NT2/D1 (cell line): Measurements from ENCODE around the gene C6orf15.

Experiments used
- DNase-seq: peaks from one replicate; pipeline ENCODE4 v3.0.0-alpha.2; 2011; ENCODE audit warnings: low read depth, low spot score
- H3K27me3 ChIP-seq: 2 replicates; pipeline ENCODE4 v1.6.0; 2011; ENCODE audit warnings: mild to moderate bottlenecking; ENCODE audit not compliant: insufficient read length, insufficient read depth
- H3K36me3 ChIP-seq: 2 replicates; pipeline ENCODE4 v1.6.1; 2011; ENCODE audit warnings: mild to moderate bottlenecking, low read length, mixed read lengths; ENCODE audit not compliant: insufficient read depth, insufficient read length
- H3K4me1 ChIP-seq: 2 replicates; pipeline ENCODE4 v1.5.1; 2011; ENCODE audit not compliant: insufficient read depth, insufficient read length
- H3K4me3 ChIP-seq: 2 replicates; pipeline ENCODE4 v1.5.1; 2011; ENCODE audit warnings: low read depth; ENCODE audit not compliant: insufficient read length
- H3K9ac ChIP-seq: 2 replicates; pipeline ENCODE4 v1.6.0; 2011; ENCODE audit warnings: low read depth; ENCODE audit not compliant: insufficient read length
- H3K9me3 ChIP-seq: 2 replicates; pipeline ENCODE4 v1.5.1; 2011; ENCODE audit warnings: mild to moderate bottlenecking, low read length; ENCODE audit not compliant: insufficient read depth
- SUZ12 ChIP-seq: IDR thresholded peaks from 2 replicates; pipeline ENCODE4 v1.6.1; 2011; ENCODE audit not compliant: insufficient read length, insufficient read depth; ENCODE audit errors: extremely low read depth
- YY1 ChIP-seq: IDR thresholded peaks from 2 replicates; pipeline ENCODE4 v1.6.1; 2011; ENCODE audit not compliant: insufficient read length, insufficient read depth
- ZNF274 ChIP-seq: IDR thresholded peaks from 2 replicates; pipeline ENCODE4 v1.6.1; 2011; ENCODE audit warnings: mild to moderate bottlenecking, low read depth, low read length

C6orf15 gene

GRCh38 chr6:31130751-31131150, 18.4 kb upstream of the C6orf15 start:
- no peak overlapping the region for H3K9ac ChIP-seq
- TF ChIP-seq YY1: no peak
- no peak overlapping the region for H3K4me3 ChIP-seq
- H3K4me1 ChIP-seq: peaks cover 12% of the 10 kb centered on the region
- DNase-seq: no peak
- peaks cover 3% of the 10 kb centered on the region for H3K36me3 ChIP-seq
- no peaks in the 10 kb centered on the region for H3K9me3 ChIP-seq
- no peaks in the 10 kb centered on the region for H3K27me3 ChIP-seq

GRCh38 chr6:31129130-31129529, 16.8 kb upstream of the C6orf15 start:
- Histone ChIP-seq H3K9ac (no peak overlapping the region), H3K9me3 (no peaks in the 10 kb centered on the region), H3K27me3 (no peaks in the 10 kb centered on the region), H3K4me3 (no peak overlapping the region), H3K36me3 (peaks cover 3% of the 10 kb centered on the region), H3K4me1 (peaks cover 12% of the 10 kb centered on the region)
- no peak for DNase-seq
- no peak for TF ChIP-seq ZNF274
- TF ChIP-seq SUZ12: no peak
- TF ChIP-seq YY1: no peak

- no peak for TF ChIP-seq ZNF274
- no peak for TF ChIP-seq SUZ12
- no peak for TF ChIP-seq YY1
- H3K27me3 ChIP-seq: no peaks in the 10 kb centered on the region
- no peak overlapping the region for H3K4me3 ChIP-seq
- H3K36me3 ChIP-seq: peaks cover 3% of the 10 kb centered on the region
- no peaks in the 10 kb centered on the region for H3K9me3 ChIP-seq
- peaks cover 12% of the 10 kb centered on the region for H3K4me1 ChIP-seq
- no peak overlapping the region for H3K9ac ChIP-seq
- no peak for DNase-seq
Measured at GRCh38 chr6:31128093-31128676, 15.8 kb upstream of the C6orf15 start.

GRCh38 chr6:31126396-31127175, 14.2 kb upstream of the C6orf15 start:
- no peaks in the 10 kb centered on the region for H3K27me3 ChIP-seq
- peaks cover 12% of the 10 kb centered on the region for H3K4me1 ChIP-seq
- no peak for DNase-seq
- no peak for TF ChIP-seq YY1
- no peak for TF ChIP-seq ZNF274
- no peak for TF ChIP-seq SUZ12
- H3K36me3 ChIP-seq: peaks cover 3% of the 10 kb centered on the region
- no peaks in the 10 kb centered on the region for H3K9me3 ChIP-seq
- H3K9ac ChIP-seq: no peak overlapping the region
- H3K4me3 ChIP-seq: no peak overlapping the region

- peaks cover 3% of the 10 kb centered on the region for H3K36me3 ChIP-seq
- no peak for DNase-seq
Measured at GRCh38 chr6:31125586-31126363, 13.4 kb upstream of the C6orf15 start.

GRCh38 chr6:31125162-31125561, 12.8 kb upstream of the C6orf15 start:
- Histone ChIP-seq H3K9me3 (no peaks in the 10 kb centered on the region), H3K27me3 (no peaks in the 10 kb centered on the region), H3K4me3 (no peak overlapping the region), H3K4me1 (peaks cover 12% of the 10 kb centered on the region), H3K9ac (peak overlapping the region; percentile 26), H3K36me3 (peaks cover 3% of the 10 kb centered on the region)
- DNase-seq: no peak
- no peak for TF ChIP-seq SUZ12
- no peak for TF ChIP-seq YY1
- no peak for TF ChIP-seq ZNF274

More at GRCh38 chr6:31125586-31126363, 13.4 kb upstream of the C6orf15 start:
- H3K4me1 ChIP-seq: peaks cover 12% of the 10 kb centered on the region
- no peaks in the 10 kb centered on the region for H3K9me3 ChIP-seq
- no peak for TF ChIP-seq YY1
- no peak for TF ChIP-seq SUZ12
- no peak for TF ChIP-seq ZNF274
- H3K27me3 ChIP-seq: no peaks in the 10 kb centered on the region
- H3K9ac ChIP-seq: no peak overlapping the region
- no peak overlapping the region for H3K4me3 ChIP-seq
